HG02588 (cell line): ENCODE measurements around the gene NLRC5.
"Not testable (repeated sequence)": the region's sequence is repeated elsewhere in the genome, so short reads cannot be mapped to it uniquely, and the experiment has no call there.

ENCODE experiments used
- ATAC-seq: cut with Tn5 transposase; IDR thresholded peaks from one replicate; pipeline ENCODE4 v1.9.1; 2021; ENCODE audit warnings: mild to moderate bottlenecking, moderate library complexity; ENCODE audit not compliant: unreplicated experiment

Gene NLRC5

DNA sequence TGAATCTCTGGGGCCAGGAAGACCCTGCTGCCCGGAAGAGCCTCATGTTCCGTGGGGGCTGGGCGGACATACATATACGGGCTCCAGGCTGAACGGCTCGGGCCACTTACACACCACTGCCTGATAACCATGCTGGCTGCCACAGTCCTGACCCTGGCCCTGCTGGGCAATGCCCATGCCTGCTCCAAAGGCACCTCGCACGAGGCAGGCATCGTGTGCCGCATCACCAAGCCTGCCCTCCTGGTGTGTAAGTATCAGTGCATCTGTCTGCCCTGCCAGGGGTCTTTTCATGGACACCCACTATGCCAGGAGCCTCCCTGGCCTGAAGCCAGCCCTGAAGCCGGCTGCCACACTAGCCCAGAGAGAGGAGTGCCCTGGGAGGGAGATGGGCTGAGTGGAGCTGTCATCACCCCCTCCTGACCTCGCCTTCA lies 27.5 kb upstream of the NLRC5 start, which contains the start of gene CETP:
TSS of gene CETP (plus strand) at position 100 of the 431 bp plus-strand sequence. CDS start at position 130, 30 bp downstream.
- no peak for ATAC-seq

DNA sequence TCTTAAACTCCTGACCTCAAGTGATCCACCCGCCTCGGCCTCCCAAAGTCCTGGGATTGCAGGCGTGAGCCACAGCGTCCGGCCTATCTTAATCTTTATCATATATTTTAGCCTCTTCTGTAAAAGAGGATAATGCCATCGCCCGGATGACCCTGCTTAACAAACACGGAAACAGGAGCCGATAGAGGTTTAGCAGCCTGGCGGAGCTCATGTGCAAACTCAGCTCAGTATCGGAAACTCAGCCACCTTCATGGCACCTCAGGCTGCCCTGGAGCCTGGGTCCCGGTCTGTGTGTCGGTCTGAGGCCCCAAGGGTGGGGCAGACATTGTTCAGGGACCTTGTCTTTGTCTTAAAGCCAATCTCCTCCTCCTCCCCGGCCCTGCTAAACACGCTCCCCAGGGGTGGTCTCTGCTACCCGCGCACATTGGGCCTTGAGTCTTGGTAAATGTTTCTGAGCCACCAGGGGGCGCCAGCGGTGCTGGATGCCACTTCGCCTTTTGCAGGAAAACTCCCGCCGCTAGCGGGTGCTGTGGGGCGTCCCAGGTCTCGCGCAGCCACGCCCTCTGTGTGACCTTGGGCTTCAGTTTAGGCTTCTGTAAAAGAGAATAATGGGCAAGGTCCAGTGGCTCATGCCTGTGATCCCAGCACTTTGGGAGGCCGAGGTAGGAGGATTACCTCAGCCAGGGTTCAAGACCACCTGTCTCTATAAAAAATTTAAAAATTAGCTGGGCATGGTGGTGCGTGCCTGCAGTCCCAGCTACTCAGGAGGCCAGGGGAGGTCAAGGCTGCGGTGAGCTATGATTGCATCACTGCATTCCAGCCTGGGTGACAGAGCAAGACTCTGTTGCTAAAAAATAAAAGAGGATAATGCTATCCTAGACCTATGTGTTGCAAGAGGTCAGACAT lies 24.9 kb upstream of the NLRC5 start:
- ATAC-seq: no peak

DNA sequence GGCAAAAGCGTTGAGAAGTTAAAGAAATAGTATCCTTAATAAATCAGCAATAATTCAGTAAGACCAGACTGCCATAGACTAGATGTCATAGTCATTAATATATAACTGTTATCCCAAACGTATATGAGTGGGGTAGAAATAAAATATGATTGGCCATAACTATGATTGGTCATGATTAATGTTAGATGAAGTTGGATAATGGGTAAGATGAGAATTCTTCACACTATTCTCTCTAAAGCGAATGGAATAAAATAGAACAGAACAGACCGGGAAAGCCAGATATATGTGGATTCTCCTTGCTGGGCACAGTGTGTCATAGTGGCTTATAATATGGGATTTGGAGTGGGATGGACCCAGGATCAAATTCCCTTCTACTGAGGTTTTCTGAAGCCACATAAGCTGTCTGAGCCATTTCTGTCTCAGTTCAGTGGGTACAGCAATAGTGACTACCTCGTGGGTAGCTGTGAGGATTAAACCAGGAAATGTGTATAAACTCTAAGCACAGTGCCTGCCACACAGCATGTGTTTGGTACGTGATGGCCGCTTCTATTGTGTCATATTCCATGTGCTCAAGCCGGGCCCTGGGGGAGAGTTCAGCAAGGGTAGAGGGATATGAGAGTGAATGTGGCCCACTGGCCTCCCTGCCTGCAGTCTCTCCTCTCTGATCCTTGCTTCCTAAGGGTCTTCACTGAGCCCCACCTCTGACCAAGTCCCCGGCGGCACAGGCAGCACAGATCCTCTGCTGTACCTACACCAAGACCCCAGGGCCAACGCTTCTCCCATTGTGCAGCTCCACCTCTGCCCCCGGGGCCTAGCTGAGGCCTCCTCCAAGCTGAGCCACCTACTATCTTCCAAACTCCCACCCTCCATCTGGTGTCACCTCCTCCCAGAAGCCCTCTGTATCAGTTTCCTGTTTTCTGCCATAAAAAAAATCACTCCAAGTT lies 23.9 kb upstream of the NLRC5 start:
- no peak for ATAC-seq

DNA sequence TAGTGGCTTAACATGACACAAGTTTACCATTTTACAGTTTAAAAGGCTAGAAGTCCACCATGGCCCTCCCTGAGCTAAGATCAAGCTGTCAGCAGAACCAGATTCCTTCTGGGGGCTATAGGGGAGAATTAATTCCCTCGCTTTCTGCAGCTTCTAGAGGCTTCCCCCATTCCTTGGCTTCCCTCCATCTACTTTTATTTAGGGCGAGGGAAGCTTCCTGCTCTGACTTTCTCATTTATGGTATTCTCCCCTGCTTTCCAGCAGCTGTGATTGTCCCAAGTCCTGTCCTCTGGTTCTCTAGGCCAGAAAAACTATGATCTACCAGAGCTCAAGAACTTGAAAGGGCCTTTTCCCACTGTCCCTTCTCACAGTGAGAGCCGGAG lies 23.3 kb upstream of the NLRC5 start:
- ATAC-seq: no peak

DNA sequence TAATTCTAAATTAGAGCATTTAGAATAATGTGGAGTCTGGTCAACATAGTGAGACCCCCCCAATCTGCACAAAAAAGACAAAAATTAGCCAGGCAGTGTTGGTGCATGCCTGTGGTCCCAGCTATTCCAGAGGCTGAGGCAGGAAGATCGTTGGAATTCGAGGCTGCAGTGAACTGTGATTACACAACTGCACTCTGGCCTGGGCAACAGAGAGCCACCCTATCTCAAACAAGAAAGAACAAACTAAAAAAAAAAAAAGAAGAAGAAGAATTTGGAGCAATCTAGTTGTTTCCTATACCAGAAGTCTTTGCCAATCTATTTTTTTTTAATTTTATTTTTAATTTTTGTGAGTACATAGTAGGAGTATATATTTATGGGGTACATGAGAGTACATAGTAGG lies 21.6 kb upstream of the NLRC5 start:
- ATAC-seq: no peak

DNA sequence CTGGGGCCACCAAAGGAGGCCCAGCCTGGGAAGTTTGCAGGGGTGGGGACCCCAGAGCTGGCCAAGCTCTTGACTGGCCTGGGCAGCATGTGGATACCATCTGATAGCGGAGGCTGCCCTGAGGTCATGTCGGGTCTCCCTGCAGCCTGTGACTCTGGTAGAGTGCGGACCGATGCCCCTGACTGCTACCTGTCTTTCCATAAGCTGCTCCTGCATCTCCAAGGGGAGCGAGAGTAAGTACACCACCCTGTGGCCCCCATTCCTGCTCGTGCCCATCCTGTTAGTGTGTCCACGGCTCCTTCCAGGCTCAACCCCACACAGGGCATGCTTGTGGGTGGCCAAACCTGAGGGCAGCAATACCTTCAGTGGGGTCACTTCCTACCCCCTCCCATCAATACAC lies 19.6 kb upstream of the NLRC5 start:
- ATAC-seq: no peak

DNA sequence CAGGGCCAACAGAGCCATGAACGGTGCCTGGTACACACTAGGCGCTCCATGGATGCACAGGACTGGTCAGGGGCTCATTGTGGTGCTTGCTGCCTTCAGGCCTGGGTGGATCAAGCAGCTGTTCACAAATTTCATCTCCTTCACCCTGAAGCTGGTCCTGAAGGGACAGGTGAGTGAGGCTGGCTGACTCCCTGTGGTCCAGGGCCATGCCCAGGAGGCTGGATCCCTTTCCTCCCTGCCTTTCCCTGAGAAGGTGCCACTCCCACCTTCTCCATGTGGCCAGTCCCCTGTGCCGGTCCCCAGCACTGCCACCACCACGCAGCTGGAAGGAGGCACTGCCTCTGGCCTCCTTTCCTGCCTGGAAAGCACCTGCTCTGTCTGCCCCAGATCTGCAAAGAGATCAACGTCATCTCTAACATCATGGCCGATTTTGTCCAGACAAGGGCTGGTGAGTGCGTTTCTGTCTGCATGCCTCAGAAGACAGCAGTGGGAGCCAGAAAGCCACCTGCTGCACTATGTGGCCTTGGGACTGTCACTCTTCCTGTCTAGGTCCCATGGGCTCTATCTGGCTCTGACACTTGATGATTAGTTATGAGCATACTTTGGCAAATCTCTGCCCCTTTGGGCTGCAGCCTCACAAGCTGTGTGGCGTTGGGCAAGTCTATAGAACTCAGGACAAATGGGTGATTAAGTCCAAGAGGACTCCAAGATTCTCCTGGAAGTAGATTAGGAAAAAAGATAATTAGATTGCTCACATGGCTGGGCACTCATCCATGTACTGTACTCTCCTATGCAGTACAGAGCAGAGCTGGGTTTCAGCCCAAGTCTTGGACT lies 18.2 kb upstream of the NLRC5 start:
- no peak for ATAC-seq

DNA sequence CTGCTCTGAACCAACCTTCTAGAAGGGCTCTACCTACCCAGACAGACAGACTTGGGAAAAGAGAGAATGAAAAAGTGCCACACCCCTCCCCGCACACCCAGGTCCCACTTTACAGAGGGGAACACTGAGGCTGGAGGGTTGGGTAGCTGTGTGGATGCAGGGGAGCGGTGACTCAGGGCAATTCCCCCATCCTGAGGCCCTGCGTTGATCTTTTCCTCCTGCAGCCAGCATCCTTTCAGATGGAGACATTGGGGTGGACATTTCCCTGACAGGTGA lies 17.7 kb upstream of the NLRC5 start:
- no peak for ATAC-seq

DNA sequence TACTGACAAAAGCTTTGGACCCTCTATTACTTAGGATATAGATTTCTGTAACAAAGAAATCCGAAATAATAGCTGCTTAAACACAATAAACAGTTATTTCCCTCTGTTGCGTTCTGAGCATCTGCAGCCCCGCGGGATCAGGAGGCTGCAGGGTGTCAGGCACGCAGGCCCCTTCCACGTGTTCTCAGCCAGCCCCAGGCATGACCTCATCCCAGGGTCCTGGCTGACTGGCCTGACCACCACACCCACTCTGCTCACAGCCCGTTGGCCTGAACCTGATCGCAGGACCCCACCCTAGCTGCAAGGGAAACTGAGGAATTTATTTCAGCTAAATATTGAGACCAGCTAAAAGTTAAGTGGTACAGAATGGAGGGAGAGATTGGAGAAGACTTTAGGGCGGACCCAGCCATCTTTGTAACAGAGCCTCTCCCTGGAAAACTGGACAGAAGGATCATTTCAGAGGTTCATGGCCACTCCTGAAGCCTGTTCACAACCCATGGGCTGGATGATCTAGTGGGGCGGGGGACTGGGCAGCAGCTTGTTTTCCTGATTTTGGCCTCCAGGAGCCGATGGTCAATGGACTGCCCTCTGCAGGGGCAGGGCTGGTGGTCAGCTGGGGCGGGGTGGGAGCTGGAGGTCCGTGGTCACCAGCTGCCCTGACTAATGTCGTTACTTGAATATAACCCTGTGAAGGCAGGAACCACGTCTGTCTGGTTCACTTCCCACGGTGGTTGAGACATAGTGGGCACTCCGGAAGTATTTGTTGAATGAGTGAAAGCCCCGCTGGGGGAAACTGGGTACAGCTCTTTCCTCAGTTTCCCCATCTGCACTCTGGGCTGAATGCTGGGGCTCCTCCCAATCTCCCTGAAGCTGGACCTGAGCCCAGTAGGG lies 16.7 kb upstream of the NLRC5 start:
- no peak for ATAC-seq

DNA sequence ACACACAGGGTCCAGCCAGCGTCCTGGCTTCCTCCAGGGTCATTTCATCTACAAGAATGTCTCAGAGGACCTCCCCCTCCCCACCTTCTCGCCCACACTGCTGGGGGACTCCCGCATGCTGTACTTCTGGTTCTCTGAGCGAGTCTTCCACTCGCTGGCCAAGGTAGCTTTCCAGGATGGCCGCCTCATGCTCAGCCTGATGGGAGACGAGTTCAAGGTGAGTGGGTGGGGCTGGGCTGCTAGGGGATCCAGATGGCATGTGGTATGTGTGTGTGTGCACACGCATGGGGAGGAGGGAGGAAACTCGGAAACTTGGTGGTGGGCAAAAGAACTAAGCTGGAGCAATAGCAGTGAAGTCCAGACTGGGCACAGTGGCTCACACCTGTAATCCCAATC lies 16.1 kb upstream of the NLRC5 start:
- no peak for ATAC-seq

DNA sequence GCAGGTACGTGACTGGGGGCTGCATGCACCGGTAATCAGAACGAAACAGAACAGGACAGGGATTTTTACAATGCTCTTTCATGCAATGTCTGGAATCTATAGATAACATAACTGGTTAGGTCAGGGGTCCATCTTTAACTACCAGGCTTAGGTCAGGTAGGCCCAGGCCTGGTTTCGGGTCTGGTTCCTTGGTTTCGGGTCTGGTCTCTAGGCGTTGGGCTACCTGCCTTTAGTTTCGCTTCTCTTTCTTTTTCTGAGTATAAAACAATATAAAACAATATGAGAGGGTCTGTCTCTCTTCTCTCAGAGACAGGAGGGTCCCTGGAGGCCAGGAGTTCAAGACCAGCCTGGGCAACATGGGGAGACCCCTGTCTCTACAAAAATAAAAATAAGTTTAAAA lies 15.5 kb upstream of the NLRC5 start:
- ATAC-seq: not testable (repeated sequence)

DNA sequence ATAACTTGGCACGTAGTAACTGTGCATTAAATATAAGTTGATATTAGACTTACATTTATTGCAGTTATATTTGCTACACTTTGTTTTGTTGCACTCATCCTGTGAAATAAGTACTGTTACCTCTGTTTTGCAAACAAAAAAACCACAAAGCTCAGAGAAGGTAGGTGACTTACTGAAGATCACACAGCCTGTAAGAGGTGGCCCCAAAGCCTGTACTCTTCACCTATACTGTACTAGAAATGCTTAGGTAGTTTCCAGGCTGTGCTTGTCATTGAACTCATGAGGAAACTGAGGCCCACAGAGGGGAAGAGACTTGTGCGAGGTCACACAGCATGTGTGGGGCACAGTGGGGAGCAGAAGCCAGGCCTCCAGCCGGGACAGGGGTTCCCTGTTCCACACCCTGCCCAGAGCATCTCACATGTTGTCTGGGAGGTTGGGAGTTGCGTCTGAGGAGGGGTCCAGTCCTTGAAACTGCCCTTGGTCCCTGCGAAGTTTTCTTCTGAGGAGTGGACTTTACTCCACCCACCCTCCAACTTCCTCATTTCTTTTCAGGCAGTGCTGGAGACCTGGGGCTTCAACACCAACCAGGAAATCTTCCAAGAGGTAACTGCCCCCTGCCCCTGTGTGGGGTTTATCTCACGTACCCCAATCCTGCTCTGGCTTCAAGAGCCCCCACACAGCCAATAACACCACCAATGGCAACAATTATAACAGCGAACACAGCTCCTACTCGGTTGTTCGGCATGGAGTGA lies 14.6 kb upstream of the NLRC5 start:
- no peak for ATAC-seq

DNA sequence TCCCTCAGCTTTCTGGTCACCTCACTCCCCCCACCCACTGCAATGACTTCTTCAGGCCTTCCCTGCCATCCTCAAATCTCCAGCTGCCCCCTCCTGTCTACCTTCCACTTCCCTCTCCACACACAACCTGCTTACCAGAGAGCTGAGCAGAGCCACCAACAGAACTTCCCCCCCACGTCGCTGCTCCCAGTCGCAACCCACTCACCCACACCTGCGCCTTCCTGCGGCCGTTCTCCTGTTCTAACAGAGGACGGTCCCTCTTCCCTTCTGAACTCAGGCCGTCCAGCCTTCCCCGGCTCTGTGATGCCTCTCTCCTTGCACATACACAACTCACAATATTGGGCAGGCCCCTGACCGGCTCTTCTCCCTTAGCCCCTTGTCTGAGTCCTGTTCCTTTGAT lies 13.6 kb upstream of the NLRC5 start:
- no peak for ATAC-seq

DNA sequence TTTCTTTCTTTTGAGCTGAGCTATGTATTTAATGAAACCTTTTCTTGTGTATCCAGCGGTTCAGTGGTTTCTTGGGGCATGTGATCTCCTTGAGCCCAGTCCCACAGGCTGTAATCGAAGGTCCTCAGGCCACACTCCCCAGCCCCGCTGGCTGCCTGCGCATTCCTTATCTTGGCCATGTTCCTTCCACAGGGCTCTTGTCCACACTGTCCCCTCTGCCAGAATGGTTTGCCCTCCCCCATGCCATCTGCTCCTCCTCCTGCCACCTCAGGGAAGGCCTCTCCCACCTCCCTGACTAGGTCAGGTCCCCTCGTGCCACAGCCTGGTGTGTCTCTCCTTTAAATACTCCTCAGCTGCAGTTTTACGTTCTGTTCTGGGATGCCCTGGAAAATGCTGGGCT lies 12.1 kb upstream of the NLRC5 start:
- no peak for ATAC-seq

DNA sequence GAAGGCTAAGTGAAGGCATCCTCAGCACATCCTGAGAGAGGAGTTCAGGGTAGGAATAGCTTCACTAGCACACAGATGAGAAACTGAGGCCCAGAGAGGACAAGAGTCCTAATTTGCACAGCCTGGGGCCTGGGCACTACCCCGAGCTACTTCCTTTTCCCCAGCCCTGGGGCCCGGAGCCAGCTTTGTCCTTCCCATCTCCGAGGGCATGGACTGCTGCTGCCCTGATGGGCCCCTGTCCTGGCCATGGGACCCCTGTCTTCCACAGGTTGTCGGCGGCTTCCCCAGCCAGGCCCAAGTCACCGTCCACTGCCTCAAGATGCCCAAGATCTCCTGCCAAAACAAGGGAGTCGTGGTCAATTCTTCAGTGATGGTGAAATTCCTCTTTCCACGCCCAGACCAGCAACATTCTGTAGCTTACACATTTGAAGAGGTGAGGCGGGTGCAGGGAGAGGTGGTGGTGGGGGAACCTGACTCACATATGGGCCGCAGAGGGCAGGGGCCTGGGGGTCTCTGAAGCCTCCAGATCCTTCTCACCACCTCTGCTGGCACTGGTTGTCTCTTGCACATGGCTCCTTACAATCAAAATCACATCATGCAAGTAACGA lies 11.4 kb upstream of the NLRC5 start:
- no peak for ATAC-seq

DNA sequence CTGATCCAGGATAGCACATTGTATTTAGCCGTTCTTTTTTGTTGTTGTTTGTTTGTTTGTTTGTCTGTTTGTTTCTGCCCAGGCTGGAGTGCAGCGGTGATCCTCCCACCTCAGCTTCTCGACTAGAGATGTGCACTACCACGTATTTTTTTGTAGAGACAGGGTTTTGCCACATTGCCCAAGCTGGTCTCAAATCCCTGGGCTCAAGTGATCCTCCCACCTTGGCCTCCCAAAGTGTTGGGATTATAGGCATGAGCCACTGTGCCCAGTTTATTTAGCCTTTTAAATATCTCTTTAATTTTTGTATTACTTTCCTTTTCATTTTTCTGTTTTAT lies 9.2 kb upstream of the NLRC5 start:
- no peak for ATAC-seq

DNA sequence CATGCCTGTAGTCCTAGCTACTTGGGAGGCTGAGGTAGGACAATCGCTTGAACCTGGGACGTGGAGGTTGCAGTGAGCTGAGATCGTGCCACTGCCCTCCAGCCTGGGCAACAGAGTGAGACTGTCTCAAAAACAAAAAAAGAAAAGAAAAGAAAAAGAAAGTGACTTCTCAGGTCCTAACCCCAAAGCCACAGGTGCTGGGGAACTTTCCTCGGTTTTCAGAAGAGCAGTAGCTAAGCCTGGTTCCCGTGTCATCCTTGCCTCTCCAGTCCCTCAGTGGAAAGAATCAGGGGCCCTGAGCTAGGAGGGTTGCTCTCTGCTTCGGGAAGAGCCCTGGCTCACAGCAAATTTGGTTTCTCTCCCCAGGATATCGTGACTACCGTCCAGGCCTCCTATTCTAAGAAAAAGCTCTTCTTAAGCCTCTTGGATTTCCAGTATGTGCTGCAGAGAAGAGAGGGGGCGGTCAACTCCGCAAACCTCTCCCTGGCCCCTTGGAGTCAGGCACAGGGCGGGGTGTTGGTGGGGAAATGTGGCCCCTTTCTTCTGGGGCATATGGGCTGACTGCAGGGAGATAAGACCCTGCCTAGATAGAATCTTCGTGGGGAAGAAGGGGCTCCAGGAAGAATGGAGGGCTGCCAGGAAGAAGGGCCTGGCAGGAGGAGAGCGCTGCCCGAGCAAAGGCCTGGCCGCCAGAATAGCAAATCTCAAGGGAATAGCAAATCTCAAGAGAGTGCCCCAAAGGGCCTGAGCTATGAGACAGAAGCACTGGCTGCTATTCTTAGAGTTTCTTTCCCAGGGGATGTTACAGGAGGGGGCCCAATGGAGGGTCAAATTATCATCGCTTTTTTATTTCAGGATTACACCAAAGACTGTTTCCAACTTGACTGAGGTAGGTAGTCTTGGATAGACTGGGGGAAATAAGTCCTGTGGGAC lies 8.3 kb upstream of the NLRC5 start:
- ATAC-seq: no peak

DNA sequence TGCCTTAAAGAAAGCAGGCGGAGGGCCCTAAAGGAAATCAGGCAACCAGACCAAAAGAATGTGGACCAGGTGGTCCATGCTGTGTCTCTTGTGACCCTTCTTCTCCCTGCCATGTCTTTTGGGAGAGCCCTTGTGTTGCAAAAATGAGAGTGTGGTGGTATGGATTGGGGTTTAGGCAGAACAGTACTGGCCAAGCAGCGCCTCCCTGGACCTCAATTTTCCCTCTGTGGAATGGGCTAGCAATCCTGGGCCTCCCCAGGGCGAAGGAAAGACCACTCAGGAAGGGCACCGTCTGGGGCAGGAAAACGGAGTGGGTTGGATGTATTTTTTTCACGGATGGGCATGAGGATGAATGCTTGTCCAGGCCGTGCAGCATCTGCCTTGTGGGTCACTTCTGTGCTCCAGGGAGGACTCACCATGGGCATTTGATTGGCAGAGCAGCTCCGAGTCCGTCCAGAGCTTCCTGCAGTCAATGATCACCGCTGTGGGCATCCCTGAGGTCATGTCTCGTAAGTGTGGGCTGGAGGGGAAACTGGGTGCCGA lies 7.6 kb upstream of the NLRC5 start:
- no peak for ATAC-seq
